HG03457 (cell line): Measurements from ENCODE around the gene ATP1A4.
A peak's percentile ranks its signal among the peaks of the same experiment; 100 is the strongest.

Experiments
- ATAC-seq: cut with Tn5 transposase; IDR thresholded peaks from one replicate; pipeline ENCODE4 v1.9.1; 2021; ENCODE audit warnings: moderate number of reproducible peaks; ENCODE audit not compliant: unreplicated experiment

ATP1A4 gene

DNA sequence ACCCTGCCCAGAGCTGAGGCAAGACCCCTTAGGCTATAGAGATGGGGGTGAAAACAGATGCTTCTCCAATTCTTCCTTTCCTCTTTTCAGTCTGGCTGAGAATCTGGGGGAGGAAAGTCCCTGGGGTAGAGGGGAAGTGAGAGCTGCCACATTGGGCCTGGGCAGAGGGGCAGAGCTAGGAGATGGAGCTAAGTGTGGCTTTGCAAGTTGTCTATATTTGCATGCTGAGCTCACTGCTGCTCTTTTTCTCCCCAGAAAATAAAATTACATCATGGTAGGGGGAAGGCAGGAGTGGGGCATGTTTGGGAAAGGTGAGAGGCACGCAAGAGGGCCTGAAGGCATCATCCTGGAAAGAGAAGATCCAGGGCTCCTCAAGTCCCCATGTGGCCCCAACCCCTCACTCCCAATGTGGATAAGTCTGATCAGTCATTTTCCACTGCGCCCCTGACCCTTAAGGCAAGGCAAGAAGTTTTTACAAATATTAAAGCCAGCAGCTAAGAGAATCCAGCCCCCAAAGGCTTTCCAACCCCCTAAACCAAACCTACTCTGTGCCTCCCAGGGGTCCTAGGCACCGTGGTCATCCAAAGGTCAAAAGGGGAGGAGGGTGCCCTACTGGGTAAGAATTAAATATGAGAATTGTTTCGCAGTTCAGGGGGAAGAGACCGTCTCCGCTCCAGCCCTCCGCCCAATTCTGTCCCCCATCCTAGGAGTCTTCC, 53.3 kb downstream of the ATP1A4 start:
- ATAC-seq: peak; percentile 54

- ATAC-seq: no peak
Observed at GRCh38 chr1:160205242-160206035, 54.0 kb downstream of the ATP1A4 start, which contains the start of gene PEA15. TSS of gene PEA15 (plus strand) at chr1:160205384. CDS start at chr1:160211545, 6,161 bp downstream.

GRCh38 chr1:160206036-160206389, 54.6 kb downstream of the ATP1A4 start:
- ATAC-seq: no peak

DNA sequence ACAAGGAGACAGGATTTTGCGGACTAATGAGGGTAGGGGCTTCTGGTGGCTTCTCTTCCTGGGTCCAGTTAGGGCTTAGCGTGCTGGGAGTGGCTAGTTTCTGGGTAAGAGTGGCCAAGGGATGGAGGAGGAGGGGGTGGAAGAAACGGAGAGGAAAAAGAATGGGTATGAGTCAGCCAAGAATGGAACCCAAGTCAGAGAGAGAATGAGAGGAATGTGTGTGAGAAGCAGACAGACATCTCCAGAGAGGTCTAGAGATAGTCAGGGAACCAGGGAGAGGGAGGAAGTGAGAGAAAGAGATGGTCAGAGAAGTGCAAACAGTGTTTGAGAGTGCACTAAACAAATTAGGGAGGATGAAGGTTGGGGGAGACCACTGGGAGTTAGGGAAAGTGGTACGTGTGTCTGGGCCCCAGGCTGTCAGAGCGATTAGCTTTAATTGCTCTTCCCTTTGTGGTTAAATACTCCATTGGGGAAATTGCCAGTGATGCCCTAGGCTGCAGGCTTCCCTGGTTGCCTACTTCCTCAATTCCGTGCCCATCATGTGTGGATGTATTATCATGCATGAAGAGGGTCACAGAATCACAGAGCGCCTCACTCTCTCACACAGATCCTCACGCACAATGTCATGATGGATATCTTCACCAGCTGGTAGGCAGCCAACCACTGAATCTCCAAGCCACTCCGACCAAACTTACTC, 55.2 kb downstream of the ATP1A4 start:
- no peak for ATAC-seq

DNA sequence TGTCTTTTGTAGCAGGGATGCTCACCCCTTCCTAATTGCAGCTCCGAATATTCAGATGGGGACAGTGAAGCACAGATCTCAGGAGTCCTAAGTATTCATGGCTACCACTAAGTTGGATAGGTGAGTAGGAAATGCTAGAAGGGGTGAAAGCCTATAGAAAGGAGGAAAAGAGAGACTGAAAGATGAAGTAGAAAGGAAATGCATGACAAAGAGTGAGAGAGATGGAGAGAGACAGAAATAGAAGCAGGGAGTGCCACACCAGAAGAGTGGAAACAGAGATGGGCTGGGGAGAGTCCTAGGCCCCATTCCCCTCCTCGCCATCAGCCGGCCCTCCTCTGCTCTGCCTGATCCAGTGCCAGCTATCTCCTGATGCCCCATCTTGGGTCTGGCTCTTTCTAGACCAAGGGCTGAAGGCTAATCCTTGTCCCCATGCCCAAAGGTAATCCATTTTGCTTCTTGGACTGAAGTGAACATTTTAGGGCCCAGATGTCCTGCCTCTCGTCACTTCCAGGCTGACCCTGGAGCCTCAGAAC, 55.8 kb downstream of the ATP1A4 start:
- ATAC-seq: no peak

DNA sequence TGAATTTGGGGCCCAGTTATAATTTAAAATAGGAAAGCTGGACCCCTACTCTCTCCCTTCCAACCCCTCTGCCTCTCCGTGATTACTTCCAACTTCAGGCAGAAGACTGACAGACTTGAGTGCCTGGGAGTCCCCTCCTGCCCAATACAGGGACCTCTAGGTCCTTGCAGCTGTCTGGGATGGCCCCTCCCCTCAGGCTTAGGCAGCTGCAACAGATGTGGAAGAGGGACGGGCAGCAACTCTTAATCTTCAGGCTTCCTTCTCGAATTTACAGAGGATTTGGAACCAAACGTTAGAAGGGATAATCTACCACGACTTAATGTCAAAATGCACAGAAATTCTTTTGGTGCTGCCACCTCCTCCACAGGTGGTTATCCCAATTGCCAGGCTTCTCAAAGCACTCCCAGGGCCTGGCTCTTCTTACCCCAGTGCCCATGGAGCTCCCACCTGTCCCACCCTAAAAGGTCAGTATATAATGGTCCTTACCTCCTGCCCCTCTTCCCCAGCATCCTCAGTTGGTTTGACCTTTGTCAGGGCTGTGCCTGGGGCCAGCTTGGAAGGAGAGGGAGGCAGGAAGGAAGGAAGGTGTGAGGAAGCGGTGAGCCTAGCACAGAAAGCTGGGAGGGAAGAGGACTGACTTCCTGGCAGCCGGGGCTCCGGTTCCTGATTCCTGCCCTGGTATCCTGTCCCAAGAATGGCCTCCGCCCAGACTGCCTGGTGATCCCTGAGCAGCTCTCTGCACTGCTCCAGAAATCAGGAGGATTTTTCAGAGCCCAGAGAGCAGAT, 56.6 kb downstream of the ATP1A4 start:
- ATAC-seq: no peak

DNA sequence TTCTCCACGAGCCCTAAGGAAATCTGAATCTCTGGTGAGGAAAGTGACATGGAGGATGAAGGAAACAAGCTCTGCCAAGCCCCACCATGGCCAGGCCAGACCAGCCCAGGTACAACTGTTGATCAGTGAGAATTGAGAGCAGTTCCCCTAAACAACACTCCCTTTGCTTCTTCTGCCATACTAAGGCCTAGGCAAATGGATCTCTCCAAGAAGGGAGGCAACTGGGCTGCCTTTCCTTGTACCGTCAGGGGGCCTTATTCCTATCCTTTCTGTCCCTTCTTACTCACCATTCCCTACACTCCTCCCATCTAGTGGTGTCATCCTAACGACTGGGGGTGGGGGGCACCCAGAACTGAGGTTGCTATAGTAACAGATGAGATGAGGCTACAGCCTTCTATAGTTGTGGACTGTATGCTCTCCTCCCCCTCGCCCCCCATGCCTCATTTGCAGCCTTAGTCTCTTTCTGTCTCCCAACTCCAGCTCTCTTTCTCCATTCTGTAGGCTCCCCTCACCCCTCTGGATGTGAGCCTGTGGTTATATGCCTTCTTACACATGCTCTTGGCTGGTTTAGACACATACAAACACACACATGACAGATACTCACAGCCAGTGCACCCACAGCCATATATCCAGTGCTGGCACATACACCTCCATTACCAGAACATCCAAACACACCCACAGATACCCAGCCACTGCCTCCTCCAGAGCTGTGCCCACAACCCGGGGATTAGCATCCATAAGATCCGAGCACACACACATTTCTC, 57.3 kb downstream of the ATP1A4 start:
- ATAC-seq: no peak

GRCh38 chr1:160209321-160210046, 58.1 kb downstream of the ATP1A4 start:
- no peak for ATAC-seq

- ATAC-seq: no peak
Observed at GRCh38 chr1:160210561-160210960, 59.2 kb downstream of the ATP1A4 start.

DNA sequence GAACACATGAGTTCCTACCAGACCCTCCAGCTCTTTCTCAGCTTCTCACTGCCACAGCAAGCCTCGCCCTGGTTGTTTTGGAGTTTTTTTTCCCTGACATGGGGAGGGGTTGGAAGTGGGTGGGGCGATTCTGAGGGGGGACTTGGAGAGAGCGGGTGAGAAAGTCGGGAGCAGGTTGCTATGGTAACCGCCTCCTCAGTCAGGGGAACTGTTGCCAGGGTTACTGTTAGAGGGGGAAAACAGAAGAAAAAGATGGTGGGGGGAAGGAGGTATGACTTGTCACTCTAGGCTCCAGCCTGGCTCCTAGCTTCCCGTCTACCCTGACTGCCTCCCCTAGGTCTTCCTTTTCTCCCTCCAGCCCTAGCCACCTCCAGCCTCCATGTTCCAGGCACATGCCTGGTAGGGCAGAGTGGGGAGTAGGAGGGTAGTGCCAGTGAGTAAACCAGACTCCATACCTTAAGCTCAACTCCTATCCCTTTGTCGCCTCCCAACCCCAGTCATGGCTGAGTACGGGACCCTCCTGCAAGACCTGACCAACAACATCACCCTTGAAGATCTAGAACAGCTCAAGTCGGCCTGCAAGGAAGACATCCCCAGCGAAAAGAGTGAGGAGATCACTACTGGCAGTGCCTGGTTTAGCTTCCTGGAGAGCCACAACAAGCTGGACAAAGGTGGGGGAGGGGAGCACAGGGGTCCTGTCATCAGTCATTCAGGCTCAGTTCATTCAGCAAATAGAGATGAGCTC, 59.8 kb downstream of the ATP1A4 start:
- ATAC-seq: no peak

DNA sequence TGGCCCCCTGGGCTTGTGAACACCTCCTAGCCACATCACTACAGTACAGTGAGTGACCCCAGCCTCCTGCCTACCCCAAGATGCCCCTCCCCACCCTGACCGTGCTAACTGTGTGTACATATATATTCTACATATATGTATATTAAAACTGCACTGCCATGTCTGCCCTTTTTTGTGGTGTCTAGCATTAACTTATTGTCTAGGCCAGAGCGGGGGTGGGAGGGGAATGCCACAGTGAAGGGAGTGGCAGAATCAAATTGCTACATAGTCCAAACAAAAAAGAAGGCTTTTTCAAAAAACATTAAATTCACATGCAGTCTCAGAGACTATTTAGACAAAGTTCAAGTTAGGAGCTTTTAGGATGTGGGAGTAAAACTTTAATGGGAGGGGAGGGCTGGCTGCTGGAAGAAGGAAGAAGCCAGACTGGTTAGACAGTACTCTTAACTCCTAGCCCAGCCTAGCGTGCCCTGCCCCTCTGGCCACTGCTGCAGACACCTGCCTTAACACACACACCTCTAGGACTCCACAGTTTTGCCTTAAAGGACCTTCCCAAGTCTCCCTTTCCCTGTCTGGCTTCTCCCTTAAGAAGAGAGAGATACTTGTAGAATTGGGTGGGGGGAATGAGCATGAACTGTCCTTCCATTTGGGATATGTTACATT, 63.2 kb downstream of the ATP1A4 start:
- no peak for ATAC-seq

- no peak for ATAC-seq
Observed at GRCh38 chr1:160216301-160216700, 64.9 kb downstream of the ATP1A4 start.

DNA sequence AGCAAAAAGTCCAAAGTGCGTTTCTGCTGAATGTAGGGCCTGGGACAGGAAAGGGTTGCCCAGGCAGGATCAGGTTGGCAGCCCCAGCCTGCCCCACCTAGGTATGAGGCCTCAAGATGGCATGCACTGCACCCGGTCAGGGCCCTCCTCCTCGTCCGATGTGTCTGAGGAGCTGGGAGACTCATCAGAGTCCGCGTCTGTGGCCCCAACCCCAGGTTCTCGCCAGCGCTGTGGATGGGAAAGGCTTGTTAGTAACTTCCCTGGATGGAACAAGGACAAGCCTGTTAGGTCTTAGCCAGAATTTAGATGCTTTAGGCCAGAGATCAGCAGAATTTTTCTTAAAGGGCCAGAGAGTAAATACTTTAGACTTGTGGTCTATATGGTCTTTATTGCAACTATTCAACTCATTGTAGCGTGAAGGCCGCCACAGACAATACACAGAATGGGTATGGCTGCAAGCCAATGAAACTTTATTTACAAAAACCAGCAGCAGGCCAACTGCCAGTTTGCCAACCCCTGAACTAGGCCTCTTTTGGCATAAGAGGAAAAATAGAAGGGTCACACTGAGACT, 66.2 kb downstream of the ATP1A4 start:
- ATAC-seq: no peak

- ATAC-seq: no peak
Observed at GRCh38 chr1:160219062-160219929, 67.9 kb downstream of the ATP1A4 start.

DNA sequence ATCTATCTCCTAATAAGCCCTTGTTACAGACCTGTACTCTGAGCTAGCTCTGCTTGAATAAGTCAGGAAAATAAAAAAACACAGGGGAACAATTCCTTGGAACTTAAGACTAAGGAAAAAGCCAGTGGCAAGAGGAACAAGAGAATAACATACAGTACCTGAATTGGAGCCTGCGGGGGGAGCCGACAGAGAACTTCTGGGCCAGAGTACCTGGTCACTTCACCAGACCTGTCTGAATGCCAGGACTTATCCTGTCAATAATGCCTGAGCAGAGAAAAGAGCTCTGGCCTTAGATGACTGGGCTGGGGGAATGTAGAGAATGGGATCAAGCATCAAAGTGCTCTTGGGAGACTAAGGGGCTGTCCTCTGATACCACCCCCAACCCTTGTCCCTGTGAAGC, 68.9 kb downstream of the ATP1A4 start:
- ATAC-seq: no peak

- no peak for ATAC-seq
Observed at GRCh38 chr1:160221089-160221488, 69.7 kb downstream of the ATP1A4 start.

GRCh38 chr1:160222546-160222945, 71.1 kb downstream of the ATP1A4 start:
- ATAC-seq: no peak
